ENCODE data around the gene ST6GALNAC6. TPM values are rescaled to one million over a fixed set of nuclear protein-coding genes. Genes with fewer than 3 reads are reported as not detected.

The ST6GALNAC6 gene
- total RNA-seq, 1 experiment from 2014 or later, result 16.5 TPM

DNA sequence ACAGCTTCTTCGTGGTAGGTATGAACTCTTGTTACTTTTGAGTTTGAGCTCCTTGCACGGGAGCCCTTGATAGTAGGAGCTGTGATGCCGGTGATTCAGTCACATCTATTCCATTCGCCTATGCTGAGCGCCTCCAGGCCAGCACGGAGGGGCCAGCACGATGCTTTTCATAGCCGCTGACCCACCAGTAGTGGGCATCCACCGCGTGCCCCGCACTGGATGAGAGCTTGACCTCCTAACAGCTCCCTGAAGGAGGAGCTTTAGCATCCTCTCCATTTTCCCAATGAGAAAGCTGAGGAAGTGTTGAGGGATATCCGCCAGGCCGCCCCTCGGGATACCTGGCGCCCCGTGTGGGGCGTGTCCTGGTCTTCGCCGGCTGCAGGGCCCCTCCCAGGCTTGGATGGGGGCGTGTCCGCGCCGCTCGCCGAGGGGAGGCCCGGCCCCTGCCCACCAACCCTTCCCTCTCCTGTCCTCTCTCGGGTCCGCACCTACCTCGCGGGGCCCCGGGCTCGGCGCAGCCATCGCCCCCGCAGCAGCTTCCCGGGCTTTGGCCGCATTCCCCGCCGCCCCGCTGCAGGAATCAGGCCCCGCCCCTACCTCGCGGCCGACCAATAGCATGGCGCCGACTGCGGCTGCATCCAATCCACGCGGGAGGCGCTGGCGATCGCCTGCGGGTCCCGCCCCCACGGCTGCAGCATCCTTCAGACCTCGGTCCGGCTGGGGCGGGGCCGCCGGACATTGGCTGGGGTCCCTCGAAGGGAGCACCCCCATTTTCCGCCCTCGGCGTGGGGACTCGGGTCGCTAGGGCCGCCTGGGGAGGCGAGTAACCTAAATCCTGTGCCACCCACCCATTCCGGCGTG lies 31.1 kb upstream of the ST6GALNAC6 start, which contains the start of gene PIP5KL1:
PIP5KL1 (minus strand) TSS at position 547 of the 861 bp plus-strand sequence; CDS start at position 522, 25 bp downstream.
- ChIA-PET POLR2A (interaction anchor here (1.1 to 1.9 kb wide), 3 partner anchors 8 to 196 kb away, joined by 3 to 8 read pairs (median 3); partner anchors contain the start of gene TOR2A), CTCF (interaction anchor here (0.5 to 1.0 kb wide), 6 partner anchors 9 to 367 kb away, joined by 3 to 4 read pairs (median 3); no protein-coding TSS in a partner anchor)
- peaks cover 16% of the 10 kb centered on the region for H3K4me1 Mint-ChIP-seq (ENCODE audit: insufficient read depth, unreplicated experiment)
- no peaks in the 10 kb centered on the region for H3K27me3 Mint-ChIP-seq (ENCODE audit: insufficient read depth, unreplicated experiment)
- no peaks in the 10 kb centered on the region for H3K36me3 Mint-ChIP-seq (ENCODE audit: insufficient read depth, unreplicated experiment)
- peak within 1 kb of the TSS; percentile 51 for H3K4me3 Mint-ChIP-seq (ENCODE audit: unreplicated experiment)
- H3K27ac Mint-ChIP-seq (ENCODE audit: low read depth, unreplicated experiment), result no peak within 1 kb of the TSS
- TF ChIP-seq, protein P1, sequence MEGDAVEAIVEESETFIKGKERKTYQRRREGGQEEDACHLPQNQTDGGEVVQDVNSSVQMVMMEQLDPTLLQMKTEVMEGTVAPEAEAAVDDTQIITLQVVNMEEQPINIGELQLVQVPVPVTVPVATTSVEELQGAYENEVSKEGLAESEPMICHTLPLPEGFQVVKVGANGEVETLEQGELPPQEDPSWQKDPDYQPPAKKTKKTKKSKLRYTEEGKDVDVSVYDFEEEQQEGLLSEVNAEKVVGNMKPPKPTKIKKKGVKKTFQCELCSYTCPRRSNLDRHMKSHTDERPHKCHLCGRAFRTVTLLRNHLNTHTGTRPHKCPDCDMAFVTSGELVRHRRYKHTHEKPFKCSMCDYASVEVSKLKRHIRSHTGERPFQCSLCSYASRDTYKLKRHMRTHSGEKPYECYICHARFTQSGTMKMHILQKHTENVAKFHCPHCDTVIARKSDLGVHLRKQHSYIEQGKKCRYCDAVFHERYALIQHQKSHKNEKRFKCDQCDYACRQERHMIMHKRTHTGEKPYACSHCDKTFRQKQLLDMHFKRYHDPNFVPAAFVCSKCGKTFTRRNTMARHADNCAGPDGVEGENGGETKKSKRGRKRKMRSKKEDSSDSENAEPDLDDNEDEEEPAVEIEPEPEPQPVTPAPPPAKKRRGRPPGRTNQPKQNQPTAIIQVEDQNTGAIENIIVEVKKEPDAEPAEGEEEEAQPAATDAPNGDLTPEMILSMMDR (IDR thresholded peaks at IDR 0.05; ENCODE audit: unreplicated experiment), result no peak
- intact Hi-C loops (cut with micrococcal nuclease), result no loop called here
- DNase-seq (ENCODE audit: unreplicated experiment), result peak; percentile 76
- BruUV-seq (replicated peaks), result no TSS peak
- H3K9me3 Mint-ChIP-seq (ENCODE audit: unreplicated experiment), result no peaks in the 10 kb centered on the region

DNA sequence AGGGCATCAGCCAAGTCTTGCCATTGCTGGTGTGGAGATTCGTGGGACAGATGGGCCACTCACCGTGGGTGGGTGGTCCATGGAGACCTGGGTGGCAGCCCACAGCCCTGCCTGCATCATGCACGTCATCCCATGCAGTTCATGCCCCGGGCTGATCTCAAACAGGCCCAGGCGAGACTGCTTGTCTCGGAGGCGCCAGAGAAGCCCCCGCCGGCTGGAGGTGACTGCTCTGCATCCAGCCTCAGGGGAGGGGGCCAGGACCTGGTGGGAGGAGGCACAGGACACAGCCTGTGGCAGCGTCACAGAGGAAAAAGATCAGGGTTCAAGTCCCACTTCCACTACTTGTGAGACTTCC lies 30.2 kb upstream of the ST6GALNAC6 start:
- peak overlapping the region; percentile 51 for H3K4me3 Mint-ChIP-seq (ENCODE audit: unreplicated experiment)
- CTCF ChIA-PET, result interaction anchor here (0.6 to 1.0 kb wide), 4 partner anchors 9 to 116 kb away, joined by 3 to 4 read pairs (median 3); no protein-coding TSS in a partner anchor
- intact Hi-C loops (cut with micrococcal nuclease), result loop anchor here (10.0 kb wide), 1 partner anchor 715 kb away; no protein-coding TSS in a partner anchor
- H3K4me1 Mint-ChIP-seq (ENCODE audit: insufficient read depth, unreplicated experiment), result peaks cover 16% of the 10 kb centered on the region
- H3K27ac Mint-ChIP-seq (ENCODE audit: low read depth, unreplicated experiment), result no peak overlapping the region
- H3K27me3 Mint-ChIP-seq (ENCODE audit: insufficient read depth, unreplicated experiment), result no peaks in the 10 kb centered on the region
- BruUV-seq (replicated peaks), result no TSS peak
- no peak for DNase-seq (ENCODE audit: unreplicated experiment)
- POLR2A ChIA-PET, result interaction anchor here (1.9 kb wide), 1 partner anchor 10 kb away, joined by 8 read pairs; no protein-coding TSS in a partner anchor
- H3K9me3 Mint-ChIP-seq (ENCODE audit: unreplicated experiment), result no peaks in the 10 kb centered on the region
- H3K36me3 Mint-ChIP-seq (ENCODE audit: insufficient read depth, unreplicated experiment), result no peaks in the 10 kb centered on the region
- TF ChIP-seq, protein P1 (IDR thresholded peaks at IDR 0.05; ENCODE audit: unreplicated experiment), result no peak

DNA sequence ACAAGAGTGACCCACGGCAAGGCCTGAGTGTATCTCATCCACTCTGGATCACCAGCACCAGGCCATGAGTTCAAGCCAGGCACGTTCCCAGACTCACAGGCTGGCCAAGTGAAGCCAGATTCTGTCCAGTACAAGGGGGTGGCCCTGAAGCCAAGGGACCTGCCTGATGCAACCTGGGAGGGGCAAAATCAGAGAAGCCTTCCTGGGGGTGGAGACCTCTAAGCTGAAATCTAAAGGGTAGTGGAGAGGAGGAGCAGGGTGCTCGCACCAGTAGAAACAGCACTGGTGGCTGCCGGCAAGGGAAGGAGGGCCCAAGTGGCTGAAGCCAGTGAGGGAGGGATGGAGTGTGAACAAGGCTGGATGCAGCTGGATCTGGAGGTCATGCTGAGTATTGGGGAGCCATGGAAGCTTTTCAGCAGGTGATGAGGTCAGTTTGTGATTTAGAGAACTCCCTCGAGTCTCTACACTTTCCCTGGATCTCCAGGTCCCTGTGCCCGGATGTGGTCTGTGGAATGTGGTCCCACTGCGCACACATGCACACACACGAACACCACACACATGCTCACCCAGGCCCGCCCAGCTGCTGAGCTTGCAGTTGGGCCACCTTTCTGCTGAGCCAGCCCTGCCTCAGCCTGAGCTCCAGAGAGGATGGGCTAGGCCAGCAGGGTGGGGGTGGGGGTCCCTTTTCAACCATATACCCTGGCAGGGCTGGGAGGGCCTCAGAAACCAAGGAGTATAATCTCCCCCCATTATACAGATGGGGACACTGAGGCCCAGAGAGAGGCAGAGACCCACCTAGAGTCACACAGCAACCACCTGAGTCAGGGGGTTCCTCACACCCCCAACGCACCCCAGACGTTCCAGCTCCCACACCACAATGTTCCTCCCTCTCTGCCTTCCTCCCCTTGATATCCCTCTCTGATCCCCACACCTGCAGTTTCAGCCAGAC lies 29.5 kb upstream of the ST6GALNAC6 start:
- TF ChIP-seq, protein P1 (IDR thresholded peaks at IDR 0.05; ENCODE audit: unreplicated experiment), result no peak
- intact Hi-C loops (cut with micrococcal nuclease), result loop anchor here (10.0 kb wide), 1 partner anchor 714 kb away; no protein-coding TSS in a partner anchor
- H3K9me3 Mint-ChIP-seq (ENCODE audit: unreplicated experiment), result no peaks in the 10 kb centered on the region
- peak; percentile 33 for DNase-seq (ENCODE audit: unreplicated experiment)
- no peak overlapping the region for H3K27ac Mint-ChIP-seq (ENCODE audit: low read depth, unreplicated experiment)
- no peaks in the 10 kb centered on the region for H3K27me3 Mint-ChIP-seq (ENCODE audit: insufficient read depth, unreplicated experiment)
- H3K36me3 Mint-ChIP-seq (ENCODE audit: insufficient read depth, unreplicated experiment), result no peaks in the 10 kb centered on the region
- H3K4me1 Mint-ChIP-seq (ENCODE audit: insufficient read depth, unreplicated experiment), result peaks cover 13% of the 10 kb centered on the region
- CTCF ChIA-PET, result interaction anchor here (0.6 to 1.0 kb wide), 5 partner anchors 9 to 189 kb away, joined by 3 to 6 read pairs (median 4); no protein-coding TSS in a partner anchor
- BruUV-seq (replicated peaks), result no TSS peak
- peak overlapping the region; percentile 65 for H3K4me3 Mint-ChIP-seq (ENCODE audit: unreplicated experiment)
- POLR2A ChIA-PET, result no interaction called here

Measured in MCF 10A (cell line).